Sigmoid colon (tissue), 7 donors: ENCODE data around the gene ZNF511. TPM values are rescaled to one million over a fixed set of nuclear protein-coding genes. Genes with fewer than 3 reads are reported as not detected.

Source experiments
- DNase-seq: peaks from one replicate; pipeline ENCODE4 v3.0.0-alpha.2; 2019
- H3K27ac ChIP-seq, 4 donors: fragments of 200-600 bp; sonication (generic); one replicate each; pipeline ENCODE4 v1.5.1; 2016 to 2019; ENCODE audit warnings: mild to moderate bottlenecking in 1 of 4
- H3K27me3 ChIP-seq, 3 donors: fragments of 200-600 bp; sonication (generic); one replicate each; pipeline ENCODE4 v1.5.1; 2019; ENCODE audit warnings: mild to moderate bottlenecking in 1 of 3
- H3K36me3 ChIP-seq, 4 donors: fragments of 200-600 bp; sonication (generic); one replicate each; pipeline ENCODE4 v1.5.1; 2016 to 2019
- H3K4me1 ChIP-seq, 4 donors: fragments of 200-600 bp; sonication (generic); one replicate each; pipeline ENCODE4 v1.5.1; 2017 to 2019
- H3K4me3 ChIP-seq, 4 donors: fragments of 200-600 bp; sonication (generic); one replicate each; pipeline ENCODE4 v1.5.1; 2017 to 2019; ENCODE audit warnings: mild to moderate bottlenecking in 2 of 4, moderate library complexity in 1 of 4
- H3K9me3 ChIP-seq, 4 donors: fragments of 200-600 bp in 3 of 4; sonication (generic) in 3 of 4; one replicate each; pipeline versions ENCODE4 v1.5.1 to v1.6.1; 2013 to 2019
- CTCF ChIP-seq, 4 experiments: fragments of 450-650 bp in 3 of 4; fragments of 200-600 bp in 1 of 4; IDR thresholded peaks; one replicate each; pipeline ENCODE4 v1.5.1; 2016 to 2019; ENCODE audit warnings: antibody characterized with exemption in 4 of 4, mild to moderate bottlenecking in 3 of 4, moderate library complexity in 2 of 4
- EP300 ChIP-seq, 4 donors: sonication (generic); formaldehyde crosslinking; IDR thresholded peaks; one replicate each; pipeline ENCODE4 v1.6.1; 2017; ENCODE audit warnings: antibody characterized with exemption in 4 of 4
- POLR2A ChIP-seq, 2 donors: fragments of 450-650 bp; IDR thresholded peaks; one replicate each; pipeline ENCODE4 v1.6.1; 2016; ENCODE audit warnings: antibody characterized with exemption in 2 of 2, mild to moderate bottlenecking in 2 of 2, moderate library complexity in 2 of 2
- POLR2AphosphoS5 ChIP-seq, 4 donors: sonication (generic); formaldehyde crosslinking; IDR thresholded peaks; one replicate each; pipeline ENCODE4 v1.6.1; 2017; ENCODE audit warnings: antibody characterized with exemption in 4 of 4
- WGBS, 2 donors: extraction: QIAGEN DNeasy Blood & Tissue Kit; methylation state at CpG; one replicate each; pipeline ENCODE4 v1.1.7; 2013; 5-methylcytosine and 5-hydroxymethylcytosine counted together
- intact Hi-C: fragments of 100-400 bp; cut with DNase I; formaldehyde crosslinking; loops from one replicate; pipeline ENCODE4 v1.15.1; 2023
- polyA plus RNA-seq, 3 donors: library from polyadenylated mRNA; stranded (reverse); fragments of 200-250 nt; gene quantifications; one replicate each; pipeline ENCODE4 v1.2.3, GENCODE V29; 2013
- total RNA-seq, 4 donors: library from RNA; depleted of rRNA; stranded (reverse); fragments of >200 nt; gene quantifications; one replicate each; pipeline ENCODE4 v1.1.0, GENCODE V29; 2016
- donor health status: healthy with polysubstance abuse.
- donor health status: Bipolar disorder and iron deficiency.
- donor health status: healthy.

ZNF511 gene
- total and polyA plus RNA-seq, 7 donors, result 34.7 to 55.6 (median 47.4) TPM

GRCh38 chr10:133294189-133294588 is 14.5 kb upstream of the ZNF511 start:
- no peaks in the 10 kb centered on the region for H3K9me3 ChIP-seq
- no peaks in the 10 kb centered on the region for H3K4me1 ChIP-seq
- TF ChIP-seq EP300 (IDR thresholded peaks at IDR 0.05) (no peak), POLR2A (IDR thresholded peaks at IDR 0.05) (no peak), CTCF (IDR thresholded peaks at IDR 0.05) (no peak)
- peaks cover 46 to 89% (median 77%) of the 10 kb centered on the region in 4 donors for H3K36me3 ChIP-seq
- DNase-seq, result no peak
- intact Hi-C loops, result no loop called here
- H3K27me3 ChIP-seq, result no peaks in the 10 kb centered on the region
- H3K4me3 ChIP-seq, result no peak overlapping the region
- no peak overlapping the region for H3K27ac ChIP-seq
- 90 to 91% methylated on average over 15 of the region's 15 CpGs for WGBS, 2 donors

- DNase-seq, result no peak
- TF ChIP-seq EP300 (IDR thresholded peaks at IDR 0.05) (no peak), POLR2AphosphoS5 (IDR thresholded peaks at IDR 0.05) (no peak), CTCF (IDR thresholded peaks at IDR 0.05) (no peak), POLR2A (IDR thresholded peaks at IDR 0.05) (no peak)
- no peak overlapping the region for H3K27ac ChIP-seq
- no peaks in the 10 kb centered on the region for H3K27me3 ChIP-seq
- peaks cover 53 to 89% (median 77%) of the 10 kb centered on the region in 4 donors for H3K36me3 ChIP-seq
- no peaks in the 10 kb centered on the region for H3K9me3 ChIP-seq
- H3K4me1 ChIP-seq, result no peaks in the 10 kb centered on the region
- WGBS, 2 donors, result 94 to 96% methylated on average over 42 of the region's 42 CpGs
- H3K4me3 ChIP-seq, result no peak overlapping the region
- intact Hi-C loops, result no loop called here
These were observed 13.0 kb upstream of the ZNF511 start for GRCh38 chr10:133295426-133296320.

GRCh38 chr10:133297504-133297903 is 11.2 kb upstream of the ZNF511 start:
- Histone ChIP-seq H3K27me3 (no peaks in the 10 kb centered on the region), H3K27ac (no peak overlapping the region), H3K4me3 (no peak overlapping the region), H3K4me1 (no peaks in the 10 kb centered on the region), H3K36me3 (peaks cover 52 to 100% (median 86%) of the 10 kb centered on the region in 4 donors), H3K9me3 (no peaks in the 10 kb centered on the region)
- intact Hi-C loops, result no loop called here
- WGBS, 2 donors, result 96 to 97% methylated on average over 10 of the region's 10 CpGs
- no peak for TF ChIP-seq POLR2AphosphoS5 (IDR thresholded peaks at IDR 0.05)
- TF ChIP-seq POLR2A (IDR thresholded peaks at IDR 0.05), result no peak
- TF ChIP-seq CTCF (IDR thresholded peaks at IDR 0.05), result no peak
- no peak for TF ChIP-seq EP300 (IDR thresholded peaks at IDR 0.05)
- DNase-seq, result no peak

- no peaks in the 10 kb centered on the region for H3K27me3 ChIP-seq
- no peaks in the 10 kb centered on the region for H3K9me3 ChIP-seq
- no peak for DNase-seq
- no peak overlapping the region for H3K27ac ChIP-seq
- TF ChIP-seq POLR2AphosphoS5 (IDR thresholded peaks at IDR 0.05), result no peak
- TF ChIP-seq POLR2A (IDR thresholded peaks at IDR 0.05), result no peak
- TF ChIP-seq EP300 (IDR thresholded peaks at IDR 0.05), result no peak
- no peak for TF ChIP-seq CTCF (IDR thresholded peaks at IDR 0.05)
- WGBS, 2 donors, result 94 to 95% methylated on average over 14 of the region's 14 CpGs
- H3K36me3 ChIP-seq, result peaks cover 44 to 98% (median 80%) of the 10 kb centered on the region in 4 donors
- peaks cover 0 to 4% (median under 1%) of the 10 kb centered on the region in 4 donors for H3K4me1 ChIP-seq
- intact Hi-C loops, result no loop called here
- H3K4me3 ChIP-seq, result no peak overlapping the region
These were observed 10.2 kb upstream of the ZNF511 start for GRCh38 chr10:133298466-133298865.
